K562 (cell line): Measurements from ENCODE around the gene TBR1. TPM values are rescaled to one million over a fixed set of nuclear protein-coding genes. Genes with fewer than 3 reads are reported as not detected.
A peak's percentile ranks its signal among the peaks of the same experiment; 100 is the strongest.

ENCODE experiments used
- ATAC-seq: fragments of 200-7000 bp; cut with Tn5 transposase; 3 replicates; pipeline ENCODE4 v1.9.1; 2020; ENCODE audit warnings: moderate library complexity
- BruUV-seq: library from RNA; stranded (reverse); fragments of 400-500 nt; replicated peaks from 2 replicates; lab custom pipeline; 2021; lab: Mats Ljungman, UMichigan
- CTCF ChIA-PET: fragments of 300-600 bp; formaldehyde crosslinking; extraction: SDS; loops from one replicate; lab custom pipeline; 2021; ENCODE audit warnings: low intra/inter-chr PET ratio; lab: Yijun Ruan, JAX
- POLR2A ChIA-PET: fragments of 300-600, 350-650 bp; sonication (Branson Sonifier 250); formaldehyde crosslinking; extraction: SDS; loops from one replicate; lab custom pipeline; 2021; ENCODE audit warnings: antibody characterized with exemption, inconsistent platforms; lab: Yijun Ruan, JAX
- DNase-seq, 4 experiments: peaks; one replicate each; pipeline versions ENCODE4 v3.0.0 to v3.0.0-alpha.2; 2011 to 2018; ENCODE audit warnings: low spot score in 3 of 4, mixed read lengths in 3 of 4; ENCODE audit errors: extremely low read depth in 1 of 4
- FAIRE-seq: peaks from 2 replicates; lab custom pipeline; 2011; peaks lifted over from hg19 to GRCh38; lab: Jason Lieb, UNC
- H2AFZ ChIP-seq: 2 replicates; pipeline ENCODE4 v1.6.0; 2011; ENCODE audit warnings: low read depth, low read length, control low read depth, inconsistent platforms
- H3K27ac ChIP-seq: fragments of 200-600 bp; 3 replicates; pipeline ENCODE4 v1.8.0; 2011; ENCODE audit warnings: low read depth, mild to moderate bottlenecking, control low read depth, inconsistent platforms, low read length, moderate library complexity, mixed read lengths; ENCODE audit errors: extremely low read depth
- H3K27me3 ChIP-seq, 2 experiments: fragments of 300-600 bp in 1 of 2; 2 replicates in 1 of 2; 3 replicates in 1 of 2; pipeline versions ENCODE4 v1.6.0 to v1.8.0; 2011; ENCODE audit warnings: inconsistent platforms in 2 of 2, low read length in 2 of 2, mild to moderate bottlenecking in 1 of 2, mixed read lengths in 1 of 2, moderate library complexity in 1 of 2; ENCODE audit not compliant: control insufficient read depth in 2 of 2, insufficient read depth in 2 of 2
- H3K36me3 ChIP-seq: fragments of 300-600 bp; 3 replicates; pipeline ENCODE4 v1.8.0; 2011; ENCODE audit warnings: mild to moderate bottlenecking, low read length, inconsistent platforms; ENCODE audit not compliant: control insufficient read depth, insufficient read depth
- H3K4me1 ChIP-seq, 2 experiments: fragments of 200-600 bp in 1 of 2; replicated peaks in 1 of 2; 2 replicates in 1 of 2; 3 replicates in 1 of 2; pipeline versions ENCODE4 v1.5.1 to v1.8.0; 2011; ENCODE audit warnings: inconsistent platforms in 2 of 2, low read length in 2 of 2, mild to moderate bottlenecking in 1 of 2, mixed read lengths in 1 of 2, moderate library complexity in 1 of 2; ENCODE audit not compliant: control insufficient read depth in 2 of 2, insufficient read depth in 2 of 2
- H3K4me2 ChIP-seq: 2 replicates; pipeline ENCODE4 v1.6.1; 2011; ENCODE audit warnings: low read length, control low read depth, inconsistent platforms, mixed read lengths; ENCODE audit not compliant: insufficient read depth
- H3K4me3 ChIP-seq: fragments of 200-600 bp; sonication (generic), shearing (Covaris generic); 2 replicates; pipeline ENCODE4 v1.5.1; 2016; ENCODE audit warnings: control low read depth, inconsistent platforms
- H3K79me2 ChIP-seq: fragments of 200-600 bp; 3 replicates; pipeline ENCODE4 v1.8.0; 2011; ENCODE audit warnings: low read length, inconsistent platforms; ENCODE audit not compliant: control insufficient read depth, insufficient read depth
- H3K9ac ChIP-seq, 2 experiments: 2 replicates each; pipeline versions ENCODE4 v1.6.0 to v1.6.1; 2011; ENCODE audit warnings: low read depth in 2 of 2, low read length in 2 of 2, control low read depth in 1 of 2, inconsistent platforms in 1 of 2, mild to moderate bottlenecking in 1 of 2, mixed read lengths in 1 of 2; ENCODE audit not compliant: insufficient read depth in 1 of 2
- H3K9me1 ChIP-seq: one replicate; pipeline ENCODE4 v1.6.0; 2011; ENCODE audit warnings: inconsistent platforms, mild to moderate bottlenecking, low read length, moderate library complexity; ENCODE audit not compliant: control insufficient read depth, insufficient read depth
- H3K9me3 ChIP-seq: replicated peaks from 2 replicates; pipeline ENCODE4 v1.5.1; 2011; ENCODE audit warnings: low read depth, low read length, inconsistent platforms; ENCODE audit not compliant: control insufficient read depth, insufficient read depth
- H4K20me1 ChIP-seq: replicated peaks from 2 replicates; pipeline ENCODE4 v1.6.1; 2011; ENCODE audit warnings: low read length, inconsistent platforms, mixed read lengths; ENCODE audit not compliant: control insufficient read depth, insufficient read depth
- CBFB ChIP-seq: sonication (generic); formaldehyde crosslinking; IDR thresholded peaks from 2 replicates; pipeline ENCODE4 v1.4.0; 2020; ENCODE audit warnings: mild to moderate bottlenecking, missing genetic modification reagents
- CREBBP ChIP-seq: IDR thresholded peaks from one replicate; pipeline ENCODE4 v1.6.1; 2012; ENCODE audit warnings: low read depth, mild to moderate bottlenecking, control low read depth, inconsistent platforms, low read length
- DMBX1 ChIP-seq: fragments of 250-450 bp; sonication (Bioruptor Pico); IDR thresholded peaks from 2 replicates; pipeline ENCODE4 v1.8.0; 2022; ENCODE audit warnings: inconsistent platforms, mild to moderate bottlenecking, moderate library complexity, borderline replicate concordance
- HNRNPLL ChIP-seq: fragments of 200-400 bp; formaldehyde crosslinking; IDR thresholded peaks from 2 replicates; pipeline ENCODE4 v1.6.1; 2017; ENCODE audit warnings: low read length, low read depth, mild to moderate bottlenecking; ENCODE audit not compliant: poor library complexity, severe bottlenecking
- KDM4B ChIP-seq, 2 experiments: fragments of 450-650 bp in 1 of 2; sonication (generic) in 1 of 2; IDR thresholded peaks; 2 replicates each; pipeline ENCODE4 v1.6.1; 2016 to 2017; ENCODE audit warnings: borderline replicate concordance in 2 of 2, antibody characterized with exemption in 1 of 2, low read depth in 1 of 2, mild to moderate bottlenecking in 1 of 2
- SAP30 ChIP-seq: fragments of 200-600 bp; sonication (generic); IDR thresholded peaks from 2 replicates; pipeline ENCODE4 v1.6.1; 2012; ENCODE audit warnings: borderline replicate concordance, low read depth, mild to moderate bottlenecking, moderate library complexity, low read length, control low read depth, inconsistent platforms; ENCODE audit not compliant: insufficient read depth, poor library complexity, severe bottlenecking
- TCF7 ChIP-seq: sonication (generic); IDR thresholded peaks from 2 replicates; pipeline ENCODE4 v1.6.1; 2016; ENCODE audit warnings: antibody characterized with exemption, borderline replicate concordance
- ZNF212 ChIP-seq: fragments of 450-650 bp; formaldehyde crosslinking; IDR thresholded peaks from 2 replicates; pipeline ENCODE4 v1.4.0; 2020; ENCODE audit warnings: mild to moderate bottlenecking
- ZNF668 ChIP-seq: fragments of 250-450 bp; sonication (Bioruptor Pico); IDR thresholded peaks from 2 replicates; pipeline ENCODE4 v1.8.0; 2022; ENCODE audit warnings: mild to moderate bottlenecking, inconsistent platforms
- WGBS: fragments of 100-300 bp; shearing (Covaris generic); methylation state at CpG from one replicate; pipeline ENCODE4 v1.1.6; 2016; ENCODE audit warnings: low coverage, mixed read lengths; ENCODE audit not compliant: insufficient coverage; ENCODE audit errors: missing lambda C conversion rate; 5-methylcytosine and 5-hydroxymethylcytosine counted together
- in situ Hi-C: fragments of 300-500 bp; cut with MboI; formaldehyde crosslinking; loops from 4 replicates; pipeline ENCODE4 v1.15.0; 2018; ENCODE audit warnings: inconsistent platforms, mixed read lengths
- intact Hi-C: fragments of 100-400 bp; cut with micrococcal nuclease; formaldehyde crosslinking; loops from 2 replicates; pipeline ENCODE4 v1.14.2; 2022
- polyA plus RNA-seq, 8 experiments: library from polyadenylated mRNA; depleted of rRNA in 4 of 8; stranded (reverse) in 5 of 8; unstranded in 3 of 8; fragments of >200 nt; fragmentation: Nextera tagmentation in 2 of 8; fragmentation: Illumina TruSeq in 1 of 8; extraction: Ambion mirVana in 2 of 8; extraction: Trizol in 1 of 8; gene quantifications; 2 replicates each; pipeline versions ENCODE4 v1.2.1 to v1.2.3, GENCODE V29; 2011 to 2014; ENCODE audit warnings: inconsistent platforms in 1 of 8, missing spikeins in 1 of 8
- total RNA-seq, 7 experiments: library from RNA; depleted of rRNA in 6 of 7; stranded (reverse); fragments of >200 nt in 6 of 7; fragmentation: Illumina TruSeq in 2 of 7; extraction: Trizol in 2 of 7; gene quantifications; 2 replicates each; pipeline versions ENCODE4 v1.2.1 to v1.2.3, GENCODE V29; 2011 to 2021; ENCODE audit warnings: low replicate concordance in 1 of 7
- TF ChIP-seq, protein P1 (sequence below): fragments of 250-450 bp; sonication (Bioruptor Pico); IDR thresholded peaks from 2 replicates; pipeline ENCODE4 v1.4.0; 2020; ENCODE audit warnings: mild to moderate bottlenecking, moderate library complexity

Gene TBR1
- total and polyA plus RNA-seq, 9 of the 15 experiments (the other 6 are each of a cell fraction or from before 2014, with no cell fraction given) = 0.01 to 0.09 TPM; not detected in 7

GRCh38 chr2:161427664-161428587 is 11.8 kb downstream of the TBR1 start:
- Histone ChIP-seq H3K9me1 (no peaks in the 10 kb centered on the region), H3K36me3 (no peaks in the 10 kb centered on the region), H3K4me2 (no peak overlapping the region), H2AFZ (no peak overlapping the region), H3K27me3 (peaks cover 32 to 43% of the 10 kb centered on the region in 2 experiments; a peak in 4 of 5 replicates), H4K20me1 (no peaks in the 10 kb centered on the region), H3K79me2 (no peaks in the 10 kb centered on the region), H3K9me3 (no peaks in the 10 kb centered on the region), H3K4me3 (no peak overlapping the region), H3K27ac (no peak overlapping the region), H3K4me1 (peaks cover 0 to 19% of the 10 kb centered on the region in 2 experiments; a peak in 2 of 5 replicates), H3K9ac (no peak overlapping the region)
- ATAC-seq = peak; percentile 29; the same call in 2 of the 3 replicates
- in situ Hi-C loops = no loop called here
- ChIA-PET CTCF (no interaction called here), POLR2A (no interaction called here)
- WGBS = 40% methylated on average over 53 of the region's 64 CpGs
- DNase-seq = no peak
- no peak for FAIRE-seq
- no TSS peak for BruUV-seq
- TF ChIP-seq HNRNPLL = no peak
- no peak for TF ChIP-seq SAP30
- no peak for TF ChIP-seq ZNF668 (CRISPR knock-in tag)
- no peak for TF ChIP-seq CBFB (CRISPR knock-in tag)
- TF ChIP-seq ZNF212 (CRISPR knock-in tag) = no peak
- TF ChIP-seq TCF7 = no peak
- TF ChIP-seq CREBBP = no peak
- TF ChIP-seq DMBX1 (CRISPR knock-in tag) = no peak
- no peak for TF ChIP-seq KDM4B (IDR thresholded peaks at IDR 0.05; ENCODE audit: borderline replicate concordance in 2 of 2, low read depth in 1 of 2)
- TF ChIP-seq, protein P1, sequence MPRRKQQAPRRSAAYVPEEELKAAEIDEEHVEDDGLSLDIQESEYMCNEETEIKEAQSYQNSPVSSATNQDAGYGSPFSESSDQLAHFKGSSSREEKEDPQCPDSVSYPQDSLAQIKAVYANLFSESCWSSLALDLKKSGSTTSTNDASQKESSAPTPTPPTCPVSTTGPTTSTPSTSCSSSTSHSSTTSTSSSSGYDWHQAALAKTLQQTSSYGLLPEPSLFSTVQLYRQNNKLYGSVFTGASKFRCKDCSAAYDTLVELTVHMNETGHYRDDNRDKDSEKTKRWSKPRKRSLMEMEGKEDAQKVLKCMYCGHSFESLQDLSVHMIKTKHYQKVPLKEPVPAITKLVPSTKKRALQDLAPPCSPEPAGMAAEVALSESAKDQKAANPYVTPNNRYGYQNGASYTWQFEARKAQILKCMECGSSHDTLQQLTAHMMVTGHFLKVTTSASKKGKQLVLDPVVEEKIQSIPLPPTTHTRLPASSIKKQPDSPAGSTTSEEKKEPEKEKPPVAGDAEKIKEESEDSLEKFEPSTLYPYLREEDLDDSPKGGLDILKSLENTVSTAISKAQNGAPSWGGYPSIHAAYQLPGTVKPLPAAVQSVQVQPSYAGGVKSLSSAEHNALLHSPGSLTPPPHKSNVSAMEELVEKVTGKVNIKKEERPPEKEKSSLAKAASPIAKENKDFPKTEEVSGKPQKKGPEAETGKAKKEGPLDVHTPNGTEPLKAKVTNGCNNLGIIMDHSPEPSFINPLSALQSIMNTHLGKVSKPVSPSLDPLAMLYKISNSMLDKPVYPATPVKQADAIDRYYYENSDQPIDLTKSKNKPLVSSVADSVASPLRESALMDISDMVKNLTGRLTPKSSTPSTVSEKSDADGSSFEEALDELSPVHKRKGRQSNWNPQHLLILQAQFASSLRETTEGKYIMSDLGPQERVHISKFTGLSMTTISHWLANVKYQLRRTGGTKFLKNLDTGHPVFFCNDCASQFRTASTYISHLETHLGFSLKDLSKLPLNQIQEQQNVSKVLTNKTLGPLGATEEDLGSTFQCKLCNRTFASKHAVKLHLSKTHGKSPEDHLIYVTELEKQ = no peak
- intact Hi-C loops = no loop called here
